SH-SY5Y (cell line): ENCODE data around the gene SORCS3.

Source experiments
- GATA2 ChIP-seq: IDR thresholded peaks from 2 replicates; pipeline ENCODE4 v1.6.1; 2011; ENCODE audit warnings: mild to moderate bottlenecking, low read depth, low read length
- GATA3 ChIP-seq: IDR thresholded peaks from 2 replicates; pipeline ENCODE4 v1.6.1; 2011; ENCODE audit warnings: low read depth, mild to moderate bottlenecking, low read length, moderate library complexity

DNA sequence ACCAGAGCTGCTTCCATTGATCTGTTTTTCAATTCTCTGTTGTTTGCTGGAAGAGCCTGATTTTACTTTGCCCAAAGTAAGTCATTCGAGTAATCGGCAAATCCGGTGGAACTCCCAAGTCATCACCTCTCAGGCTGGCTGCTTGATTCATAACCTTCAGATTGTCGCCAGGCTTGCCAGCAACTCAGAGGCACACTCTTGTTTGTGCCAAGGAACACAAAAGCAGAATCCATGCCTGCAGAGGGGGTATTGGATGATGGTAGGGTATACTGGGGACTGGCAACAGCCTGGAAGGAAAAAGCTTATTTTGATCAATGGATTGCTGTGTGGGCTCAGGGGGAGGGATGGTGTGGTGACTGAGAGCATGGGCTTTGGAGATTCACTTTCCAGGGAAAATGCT lies 542.4 kb downstream of the SORCS3 start:
- TF ChIP-seq GATA3 (no peak), GATA2 (no peak)
